Colon (tissue), 2 donors: ENCODE measurements around the gene DNMT3L.
"Not testable (repeated sequence)": the region's sequence is repeated elsewhere in the genome, so short reads cannot be mapped to it uniquely, and the experiment has no call there.

Experiments
- FAIRE-seq: peaks from 2 replicates; lab custom pipeline; 2012; peaks lifted over from hg19 to GRCh38; lab: Jason Lieb, UNC
- donor health status: control.
- donor health status: control.

The DNMT3L gene

GRCh38 chr21:44261675-44262295, at the start of gene DNMT3L:
TSS of gene DNMT3L (minus strand) at chr21:44261897. CDS start at chr21:44261259, 638 bp downstream.
- FAIRE-seq: no peak

DNA sequence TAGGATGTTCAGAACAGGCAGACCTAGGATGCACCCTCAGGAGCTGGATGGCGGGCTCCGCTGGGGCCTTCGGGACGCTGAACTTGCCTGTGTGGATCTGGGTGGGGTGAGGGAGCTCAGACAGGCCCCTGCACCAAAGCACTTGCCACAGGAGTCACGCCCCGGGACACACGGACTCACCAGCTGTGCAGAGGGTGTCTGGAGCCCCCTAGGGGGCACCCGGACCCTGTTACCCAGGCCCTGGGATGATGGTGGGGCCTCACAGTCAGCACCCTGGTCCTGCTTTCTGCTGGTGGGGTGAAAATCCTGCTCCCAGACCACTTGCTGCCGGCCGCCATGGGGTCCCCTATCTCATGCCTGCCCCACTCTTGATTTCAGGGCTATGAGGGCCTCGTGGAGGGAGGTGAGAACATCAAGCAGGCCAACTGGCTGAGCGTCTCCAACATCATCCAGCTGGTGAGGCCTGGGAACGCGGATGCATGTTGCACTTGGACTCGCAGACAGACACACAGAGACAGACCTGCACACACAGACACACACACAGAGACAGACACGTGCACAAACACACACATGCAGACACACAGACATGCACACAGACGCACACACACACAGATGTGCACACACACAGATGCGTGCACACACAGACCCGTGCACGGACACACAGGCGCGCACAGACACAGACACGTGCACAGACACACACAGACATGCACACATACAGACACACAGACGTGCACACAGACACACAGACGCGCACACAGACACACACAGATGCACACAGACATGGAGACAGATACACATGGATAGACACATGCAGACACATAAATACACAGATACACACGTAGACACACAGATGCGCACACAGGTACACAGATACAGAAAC, 49.2 kb upstream of the DNMT3L start:
- no peak for FAIRE-seq

DNA sequence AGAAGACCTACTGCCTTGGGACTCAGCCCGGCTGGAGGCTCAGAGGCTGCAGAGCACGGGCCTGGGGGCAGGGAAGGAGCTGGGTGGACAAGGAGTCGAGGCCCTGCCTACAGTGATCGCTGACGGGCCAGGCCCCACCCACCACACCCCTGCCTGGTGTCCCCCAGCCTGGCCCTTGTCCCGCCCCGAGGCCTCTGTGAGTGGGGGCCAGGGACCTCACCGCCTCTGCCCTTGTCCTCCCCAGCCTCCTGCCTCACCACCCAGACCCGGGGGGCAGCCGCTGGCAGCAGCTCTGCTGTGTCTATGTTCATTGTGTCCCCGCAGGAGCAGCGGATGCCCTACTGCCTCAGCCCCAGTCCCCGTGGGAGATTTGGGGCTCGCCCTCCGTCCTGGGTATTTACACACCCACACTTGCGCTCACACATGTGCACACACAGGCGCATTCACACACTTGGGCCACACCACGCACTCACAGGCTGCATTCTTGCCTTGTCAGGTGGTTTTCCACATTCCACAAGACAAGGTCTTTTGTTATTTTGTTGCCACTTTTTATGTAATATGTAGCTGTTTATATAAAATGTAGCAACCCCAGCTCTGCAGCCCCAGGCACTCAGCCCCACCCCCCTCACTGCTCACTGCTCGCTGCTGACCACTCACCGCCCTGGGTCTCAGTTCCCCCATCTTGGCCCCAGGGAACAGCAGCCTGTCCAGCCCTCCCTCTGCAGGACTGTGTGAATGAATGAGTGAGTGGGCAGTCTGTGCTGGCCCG, 45.4 kb upstream of the DNMT3L start:
- no peak for FAIRE-seq

GRCh38 chr21:44305691-44306090, 44.0 kb upstream of the DNMT3L start:
- no peak for FAIRE-seq

DNA sequence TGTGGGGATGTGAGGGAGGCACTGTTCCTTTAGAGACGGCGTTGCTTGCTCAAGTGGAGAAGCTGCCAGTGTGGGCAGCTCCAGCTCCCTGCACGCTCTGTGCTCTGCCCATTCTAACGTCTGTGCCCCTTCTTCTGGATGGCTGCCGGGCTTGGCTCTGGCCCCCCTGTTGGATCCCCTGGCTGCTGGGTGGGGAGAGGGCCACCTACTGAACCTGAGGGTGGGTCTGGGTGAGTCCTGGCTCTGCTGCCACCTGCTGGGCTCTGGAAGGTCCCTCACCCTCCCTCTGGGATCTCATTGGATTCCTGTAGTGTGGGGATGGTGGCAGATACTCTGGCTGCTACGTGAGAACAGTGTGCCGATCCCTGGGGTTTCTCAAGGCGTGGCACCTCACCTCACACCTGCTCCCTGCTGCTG, 43.2 kb upstream of the DNMT3L start:
- no peak for FAIRE-seq

DNA sequence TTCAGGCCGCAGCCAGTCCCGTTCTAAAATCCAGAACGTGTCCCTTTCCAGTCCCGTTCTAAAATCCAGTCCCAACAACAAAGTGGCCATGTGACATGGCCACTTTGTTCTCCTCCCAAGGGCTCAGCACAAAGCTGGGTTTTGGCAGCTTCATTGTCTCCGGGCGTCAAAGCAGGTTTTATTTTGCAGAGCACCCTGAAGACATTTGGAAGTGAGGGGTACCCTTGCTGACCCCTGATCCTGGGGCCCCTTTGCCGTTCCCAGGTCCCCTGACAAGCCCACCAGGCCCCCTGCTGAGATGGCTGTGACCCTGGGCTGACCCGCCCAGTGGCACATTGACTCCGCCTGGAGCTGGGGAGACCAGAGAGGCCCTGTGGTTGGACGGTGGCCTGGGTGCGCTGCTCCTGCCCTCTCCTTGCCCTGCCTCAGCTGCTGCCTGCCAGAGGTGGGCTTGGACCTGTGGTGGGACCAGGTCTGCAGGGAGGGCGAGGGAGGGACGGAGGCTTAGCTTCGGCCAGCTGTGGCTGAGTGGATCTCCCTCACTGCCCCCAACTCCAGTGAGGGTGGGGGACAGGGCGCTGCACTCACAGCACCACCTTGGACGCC, 42.4 kb upstream of the DNMT3L start:
- no peak for FAIRE-seq

GRCh38 chr21:44303490-44303981, 41.8 kb upstream of the DNMT3L start:
- FAIRE-seq: no peak

GRCh38 chr21:44302573-44303401, 41.1 kb upstream of the DNMT3L start:
- not testable (repeated sequence) for FAIRE-seq

DNA sequence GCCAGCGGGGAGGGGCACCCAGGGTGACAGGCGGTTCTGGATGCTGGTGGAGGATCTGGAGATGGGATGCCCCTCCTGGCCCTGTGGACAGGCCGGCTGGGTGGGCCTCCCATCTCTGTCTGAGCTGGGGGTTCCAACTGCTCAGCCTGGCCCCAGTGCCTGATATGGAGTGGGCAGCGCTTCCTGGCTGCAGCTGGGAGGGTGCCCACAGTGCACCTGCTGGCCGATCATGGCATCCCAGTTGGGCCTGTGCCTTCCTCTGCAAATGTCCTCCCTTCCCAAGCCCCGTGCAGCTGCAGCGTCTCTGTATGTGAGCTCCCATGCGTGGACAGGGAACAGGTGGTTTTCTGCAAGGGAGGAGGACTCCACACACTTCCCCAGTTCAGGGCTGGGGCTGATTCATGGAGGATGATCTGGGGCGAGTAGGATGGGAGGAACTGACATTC, 40.3 kb upstream of the DNMT3L start:
- FAIRE-seq: no peak

GRCh38 chr21:44301141-44301540, 39.4 kb upstream of the DNMT3L start:
- FAIRE-seq: no peak

- no peak for FAIRE-seq
Observed at GRCh38 chr21:44300262-44300959, 38.7 kb upstream of the DNMT3L start.

GRCh38 chr21:44299458-44300261, 38.0 kb upstream of the DNMT3L start, which contains the start of gene PFKL:
TSS of gene PFKL (plus strand) at chr21:44300053. CDS start at chr21:44300106, 53 bp downstream.
- no peak for FAIRE-seq

DNA sequence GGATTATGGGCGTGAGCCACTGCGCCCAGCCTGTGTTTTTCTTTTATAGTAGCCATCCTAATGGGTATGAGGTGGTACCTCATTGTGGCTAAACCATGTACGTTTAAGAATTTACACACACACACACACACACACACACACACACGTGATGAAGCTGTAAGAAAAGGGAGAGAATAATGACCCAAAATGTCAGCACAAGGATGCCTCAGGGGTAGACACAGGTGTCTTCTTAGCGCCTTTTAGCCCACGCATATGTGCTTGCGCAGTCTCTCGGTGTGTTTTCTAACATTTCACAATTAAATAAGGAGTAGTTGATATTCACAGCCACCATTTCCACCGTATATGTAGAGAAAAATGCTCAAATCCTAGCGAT, 37.4 kb upstream of the DNMT3L start:
- no peak for FAIRE-seq

GRCh38 chr21:44298301-44298700, 36.6 kb upstream of the DNMT3L start:
- FAIRE-seq: no peak

- no peak for FAIRE-seq
Observed at GRCh38 chr21:44297525-44298290, 36.0 kb upstream of the DNMT3L start.

GRCh38 chr21:44296916-44297315, 35.2 kb upstream of the DNMT3L start:
- no peak for FAIRE-seq

GRCh38 chr21:44296103-44296519, 34.4 kb upstream of the DNMT3L start:
- FAIRE-seq: no peak

GRCh38 chr21:44295646-44296045, 33.9 kb upstream of the DNMT3L start:
- no peak for FAIRE-seq

- no peak for FAIRE-seq
Observed at GRCh38 chr21:44295163-44295573, 33.5 kb upstream of the DNMT3L start.
